Measurements from ENCODE around the gene NOL3. TPM values are rescaled to one million over a fixed set of nuclear protein-coding genes. Genes with fewer than 3 reads are reported as not detected.
A peak's percentile ranks its signal among the peaks of the same experiment; 100 is the strongest.
"Not testable (repeated sequence)": the region's sequence is repeated elsewhere in the genome, so short reads cannot be mapped to it uniquely, and the experiment has no call there.

NOL3 gene
- 13.9 TPM for polyA plus RNA-seq (2013, experiment 1 of 2)
- 12.8 TPM for polyA plus RNA-seq (2013, experiment 2 of 2)

- 4% methylated on average over 35 of the region's 50 CpGs for WGBS
- Histone ChIP-seq H3K9me3 (ENCODE audit: control insufficient read depth, low read length) (no peaks in the 10 kb centered on the region), H3K27ac (ENCODE audit: low read length, poor library complexity, severe bottlenecking) (peak within 1 kb of the TSS; percentile 74), H3K4me1 (ENCODE audit: control insufficient read depth, insufficient read depth, low read depth, low read length) (peaks cover 40% of the 10 kb centered on the region), H4K91ac (ENCODE audit: low read length) (peak within 1 kb of the TSS; percentile 93), H3K4ac (ENCODE audit: low read depth in 1 of 2, low read length in 2 of 2) (peak within 1 kb of the TSS; percentile 94 to 97), H3K36me3 (ENCODE audit: control insufficient read depth in 1 of 2, insufficient read depth in 2 of 2, low read depth in 1 of 2, low read length in 2 of 2) (peaks cover 0 to 10% of the 10 kb centered on the region in 2 experiments), H2AK5ac (ENCODE audit: low read length, severe bottlenecking) (peak within 1 kb of the TSS; percentile 3), H2BK12ac (ENCODE audit: low read length in 2 of 2) (peak within 1 kb of the TSS; percentile 56 to 81), H2BK15ac (ENCODE audit: low read depth, poor library complexity, severe bottlenecking) (peak within 1 kb of the TSS; percentile 99), H2BK5ac (ENCODE audit: low read depth, low read length, poor library complexity, severe bottlenecking) (no peak within 1 kb of the TSS), H2BK120ac (ENCODE audit: low read depth, low read length) (peak within 1 kb of the TSS; percentile 93), H3K9ac (ENCODE audit: low read length) (peak within 1 kb of the TSS; percentile 85), H3K4me3 (ENCODE audit: insufficient read depth in 1 of 2, low read depth in 1 of 2, low read length in 2 of 2) (peak within 1 kb of the TSS; percentile 58 to 76), H3K27me3 (ENCODE audit: control insufficient read depth in 1 of 2, insufficient read depth in 1 of 2, low read length in 2 of 2) (peaks cover 12 to 37% of the 10 kb centered on the region in 2 experiments), H4K8ac (ENCODE audit: low read length) (peak within 1 kb of the TSS; percentile 87), H3K18ac (ENCODE audit: low read depth in 1 of 2, low read length in 2 of 2) (peak within 1 kb of the TSS; percentile 93), H2AFZ (ENCODE audit: low read depth, low read length) (no peak within 1 kb of the TSS), H3K23ac (ENCODE audit: low read length in 2 of 2) (peak within 1 kb of the TSS in 1 of 2 experiments; percentile 79), H3K14ac (ENCODE audit: low read length in 2 of 2) (peak within 1 kb of the TSS in 1 of 2 experiments; percentile 69), H3K79me1 (replicated peaks; ENCODE audit: low read length, poor library complexity, severe bottlenecking) (peaks cover 6% of the 10 kb centered on the region), H3K4me2 (ENCODE audit: low read length, poor library complexity, severe bottlenecking) (peak within 1 kb of the TSS; percentile 75)
- DNase-seq = peak; percentile 89
Observed at GRCh38 chr16:67170168-67170948, at the start of gene NOL3. Gene NOL3, plus strand, starts transcription at chr16:67170538.

GRCh38 chr16:67122799-67123198 is 47.5 kb upstream of the NOL3 start:
- not testable (repeated sequence) for H3K18ac ChIP-seq (ENCODE audit: low read depth in 1 of 2, low read length in 2 of 2); H3K4me1 ChIP-seq (ENCODE audit: control insufficient read depth, insufficient read depth, low read depth, low read length); H3K27me3 ChIP-seq (ENCODE audit: control insufficient read depth in 1 of 2, insufficient read depth in 1 of 2, low read length in 2 of 2); H3K4me3 ChIP-seq (ENCODE audit: insufficient read depth in 1 of 2, low read depth in 1 of 2, low read length in 2 of 2); H2BK15ac ChIP-seq (ENCODE audit: low read depth, poor library complexity, severe bottlenecking); H2BK12ac ChIP-seq (ENCODE audit: low read length in 2 of 2); H3K4ac ChIP-seq (ENCODE audit: low read depth in 1 of 2, low read length in 2 of 2); H3K9ac ChIP-seq (ENCODE audit: low read length); H2AFZ ChIP-seq (ENCODE audit: low read depth, low read length); H2AK5ac ChIP-seq (ENCODE audit: low read length, severe bottlenecking); DNase-seq; H3K9me3 ChIP-seq (ENCODE audit: control insufficient read depth, low read length); H4K8ac ChIP-seq (ENCODE audit: low read length); H2BK5ac ChIP-seq (ENCODE audit: low read depth, low read length, poor library complexity, severe bottlenecking); H2BK120ac ChIP-seq (ENCODE audit: low read depth, low read length); H3K4me2 ChIP-seq (ENCODE audit: low read length, poor library complexity, severe bottlenecking); H3K14ac ChIP-seq (ENCODE audit: low read length in 2 of 2); H4K91ac ChIP-seq (ENCODE audit: low read length); H3K27ac ChIP-seq (ENCODE audit: low read length, poor library complexity, severe bottlenecking); H3K23ac ChIP-seq (ENCODE audit: low read length in 2 of 2)
- peaks cover 27% of the 10 kb centered on the region for H3K79me1 ChIP-seq (replicated peaks; ENCODE audit: low read length, poor library complexity, severe bottlenecking)
- 98% methylated on average over 5 of the region's 5 CpGs for WGBS
- H3K36me3 ChIP-seq (ENCODE audit: control insufficient read depth in 1 of 2, insufficient read depth in 2 of 2, low read depth in 1 of 2, low read length in 2 of 2) = peaks cover 26 to 73% of the 10 kb centered on the region in 2 experiments

GRCh38 chr16:67128417-67128816 is 41.9 kb upstream of the NOL3 start:
- Histone ChIP-seq H2BK15ac (ENCODE audit: low read depth, poor library complexity, severe bottlenecking) (no peak overlapping the region), H3K36me3 (ENCODE audit: control insufficient read depth in 1 of 2, insufficient read depth in 2 of 2, low read depth in 1 of 2, low read length in 2 of 2) (peaks cover 30 to 79% of the 10 kb centered on the region in 2 experiments), H3K14ac (ENCODE audit: low read length in 2 of 2) (no peak overlapping the region), H3K9me3 (ENCODE audit: control insufficient read depth, low read length) (no peaks in the 10 kb centered on the region), H3K79me1 (replicated peaks; ENCODE audit: low read length, poor library complexity, severe bottlenecking) (peaks cover 10% of the 10 kb centered on the region), H2AFZ (ENCODE audit: low read depth, low read length) (no peak overlapping the region), H3K4ac (ENCODE audit: low read depth in 1 of 2, low read length in 2 of 2) (no peak overlapping the region), H3K4me2 (ENCODE audit: low read length, poor library complexity, severe bottlenecking) (no peak overlapping the region), H3K4me1 (ENCODE audit: control insufficient read depth, insufficient read depth, low read depth, low read length) (peaks cover 2% of the 10 kb centered on the region), H3K27me3 (ENCODE audit: control insufficient read depth in 1 of 2, insufficient read depth in 1 of 2, low read length in 2 of 2) (no peaks in the 10 kb centered on the region), H2AK5ac (ENCODE audit: low read length, severe bottlenecking) (no peak overlapping the region), H3K23ac (ENCODE audit: low read length in 2 of 2) (no peak overlapping the region), H4K8ac (ENCODE audit: low read length) (no peak overlapping the region), H3K4me3 (ENCODE audit: insufficient read depth in 1 of 2, low read depth in 1 of 2, low read length in 2 of 2) (no peak overlapping the region), H2BK12ac (ENCODE audit: low read length in 2 of 2) (no peak overlapping the region), H3K18ac (ENCODE audit: low read depth in 1 of 2, low read length in 2 of 2) (no peak overlapping the region), H2BK120ac (ENCODE audit: low read depth, low read length) (no peak overlapping the region), H3K27ac (ENCODE audit: low read length, poor library complexity, severe bottlenecking) (no peak overlapping the region), H3K9ac (ENCODE audit: low read length) (no peak overlapping the region), H2BK5ac (ENCODE audit: low read depth, low read length, poor library complexity, severe bottlenecking) (no peak overlapping the region), H4K91ac (ENCODE audit: low read length) (no peak overlapping the region)
- no peak for DNase-seq

GRCh38 chr16:67128887-67129286 is 41.5 kb upstream of the NOL3 start:
- Histone ChIP-seq H3K18ac (ENCODE audit: low read depth in 1 of 2, low read length in 2 of 2) (no peak overlapping the region), H4K8ac (ENCODE audit: low read length) (no peak overlapping the region), H2BK5ac (ENCODE audit: low read depth, low read length, poor library complexity, severe bottlenecking) (no peak overlapping the region), H2BK12ac (ENCODE audit: low read length in 2 of 2) (no peak overlapping the region), H3K36me3 (ENCODE audit: control insufficient read depth in 1 of 2, insufficient read depth in 2 of 2, low read depth in 1 of 2, low read length in 2 of 2) (peaks cover 30 to 77% of the 10 kb centered on the region in 2 experiments), H2AK5ac (ENCODE audit: low read length, severe bottlenecking) (no peak overlapping the region), H4K91ac (ENCODE audit: low read length) (no peak overlapping the region), H3K27ac (ENCODE audit: low read length, poor library complexity, severe bottlenecking) (no peak overlapping the region), H3K4me3 (ENCODE audit: insufficient read depth in 1 of 2, low read depth in 1 of 2, low read length in 2 of 2) (no peak overlapping the region), H3K4me2 (ENCODE audit: low read length, poor library complexity, severe bottlenecking) (no peak overlapping the region), H3K79me1 (replicated peaks; ENCODE audit: low read length, poor library complexity, severe bottlenecking) (peaks cover 10% of the 10 kb centered on the region), H2AFZ (ENCODE audit: low read depth, low read length) (no peak overlapping the region), H3K4me1 (ENCODE audit: control insufficient read depth, insufficient read depth, low read depth, low read length) (peaks cover 2% of the 10 kb centered on the region), H3K9ac (ENCODE audit: low read length) (no peak overlapping the region), H3K4ac (ENCODE audit: low read depth in 1 of 2, low read length in 2 of 2) (no peak overlapping the region), H3K14ac (ENCODE audit: low read length in 2 of 2) (no peak overlapping the region), H2BK15ac (ENCODE audit: low read depth, poor library complexity, severe bottlenecking) (no peak overlapping the region), H3K23ac (ENCODE audit: low read length in 2 of 2) (no peak overlapping the region), H3K27me3 (ENCODE audit: control insufficient read depth in 1 of 2, insufficient read depth in 1 of 2, low read length in 2 of 2) (no peaks in the 10 kb centered on the region), H3K9me3 (ENCODE audit: control insufficient read depth, low read length) (no peaks in the 10 kb centered on the region), H2BK120ac (ENCODE audit: low read depth, low read length) (no peak overlapping the region)
- DNase-seq = no peak
- 97% methylated on average over 3 of the region's 3 CpGs for WGBS
